ENCODE data around the gene SLIT1.

DNA sequence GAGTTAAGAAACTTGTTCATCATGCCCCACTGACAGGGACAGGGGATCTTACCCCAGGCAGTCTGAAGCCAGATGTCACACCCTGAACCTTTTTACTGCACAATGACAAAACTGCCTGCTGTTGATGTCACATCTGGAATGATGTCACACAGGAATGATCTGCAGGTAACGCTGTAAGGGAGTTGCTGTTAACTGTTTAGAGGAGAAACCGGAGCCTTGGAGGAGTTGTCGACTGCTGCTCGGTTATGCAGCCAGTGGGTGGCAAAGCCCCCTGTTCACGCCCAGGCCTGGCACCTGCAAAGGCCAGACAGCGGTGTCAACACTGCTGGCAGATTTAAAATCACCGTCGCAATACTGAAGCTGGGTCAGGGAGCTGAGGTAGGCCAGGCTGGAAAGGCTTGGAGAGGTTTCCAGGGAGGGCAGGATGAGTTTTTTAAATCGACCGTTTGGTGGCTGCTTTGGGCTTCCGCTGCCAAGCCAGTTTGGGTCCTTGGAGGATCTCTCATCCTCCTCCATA is 10.0 kb upstream of the SLIT1 start:
- no peak for TF ChIP-seq CTCF (IDR thresholded peaks at IDR 0.05)
- no peak for TF ChIP-seq POLR2A (IDR thresholded peaks at IDR 0.05)

Data from thyroid gland (tissue), 4 donors.